Germinal center (tissue), 1 donor: Measurements from ENCODE around the gene NXPH3.

Source experiments
- DNase-seq: peaks from one replicate; pipeline ENCODE4 v3.0.0; 2012; ENCODE audit warnings: mixed read lengths, low spot score

NXPH3 gene

DNA sequence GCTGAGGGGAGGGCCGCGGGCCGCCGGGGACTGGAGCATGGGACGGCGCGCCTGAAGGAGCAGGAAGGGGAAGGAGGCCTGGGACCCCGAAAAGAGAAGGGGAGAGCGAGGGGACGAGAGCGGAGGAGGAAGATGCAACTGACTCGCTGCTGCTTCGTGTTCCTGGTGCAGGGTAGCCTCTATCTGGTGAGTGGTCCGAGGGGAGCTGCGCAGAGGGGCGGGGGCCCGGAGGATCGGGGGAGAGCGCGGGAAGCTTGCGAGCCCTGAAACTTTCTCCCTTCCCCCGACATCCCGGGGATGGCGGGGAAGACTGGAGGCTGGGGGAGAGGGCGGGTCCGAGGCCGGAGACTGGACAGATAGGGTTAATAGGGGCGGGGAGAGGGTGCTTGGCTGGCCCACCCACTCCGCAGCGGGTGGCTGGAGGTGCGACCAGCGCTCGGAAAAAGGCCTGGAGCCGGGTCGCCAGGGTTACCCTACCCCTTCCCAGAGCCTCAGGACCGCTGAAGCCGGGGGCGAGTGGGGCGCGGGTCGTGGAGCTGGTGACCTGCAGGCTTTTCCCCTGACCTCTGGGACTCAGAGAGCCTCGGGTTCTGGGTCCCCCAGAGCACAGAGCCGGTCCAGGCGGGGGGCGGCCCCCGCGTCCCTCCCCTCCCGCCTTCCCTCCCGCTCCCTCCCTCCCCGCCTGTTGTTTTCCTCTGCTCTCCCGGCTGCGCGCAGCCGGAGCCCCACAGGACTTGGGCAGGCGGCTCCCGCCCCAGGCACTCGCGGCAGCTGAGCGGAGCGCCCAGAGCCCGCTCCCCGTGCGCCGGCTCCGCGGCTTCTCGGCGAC, 631 bp downstream of the NXPH3 start:
- DNase-seq = no peak

- DNase-seq = no peak
Observed at GRCh38 chr17:49576917-49577649, 1.4 kb downstream of the NXPH3 start.

DNA sequence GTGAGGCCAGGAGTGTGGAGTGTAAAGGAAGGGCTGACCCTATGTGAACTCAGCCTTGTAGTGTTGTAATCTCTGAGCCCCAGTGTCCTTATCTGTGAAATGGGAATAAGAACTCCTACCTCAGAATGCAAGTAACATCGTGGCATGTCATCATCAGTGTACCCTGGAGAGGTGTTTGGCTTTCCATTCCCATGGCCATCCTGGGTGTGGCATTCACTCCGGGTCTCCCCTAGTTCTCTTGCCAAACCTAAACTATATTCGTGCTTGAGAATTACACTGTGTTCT, 1.9 kb downstream of the NXPH3 start:
- DNase-seq = no peak

GRCh38 chr17:49577963-49578362, 2.3 kb downstream of the NXPH3 start:
- DNase-seq = no peak

DNA sequence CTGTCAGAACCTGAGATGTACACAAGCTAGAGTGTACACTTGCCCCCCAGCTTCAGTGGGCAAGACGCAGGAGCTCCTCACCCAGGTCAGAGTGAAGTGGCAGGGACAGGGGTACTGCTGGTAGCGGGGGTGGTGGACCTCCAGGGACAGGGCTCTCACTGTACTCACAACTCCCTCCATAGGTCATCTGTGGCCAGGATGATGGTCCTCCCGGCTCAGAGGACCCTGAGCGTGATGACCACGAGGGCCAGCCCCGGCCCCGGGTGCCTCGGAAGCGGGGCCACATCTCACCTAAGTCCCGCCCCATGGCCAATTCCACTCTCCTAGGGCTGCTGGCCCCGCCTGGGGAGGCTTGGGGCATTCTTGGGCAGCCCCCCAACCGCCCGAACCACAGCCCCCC, 2.7 kb downstream of the NXPH3 start:
- no peak for DNase-seq

DNA sequence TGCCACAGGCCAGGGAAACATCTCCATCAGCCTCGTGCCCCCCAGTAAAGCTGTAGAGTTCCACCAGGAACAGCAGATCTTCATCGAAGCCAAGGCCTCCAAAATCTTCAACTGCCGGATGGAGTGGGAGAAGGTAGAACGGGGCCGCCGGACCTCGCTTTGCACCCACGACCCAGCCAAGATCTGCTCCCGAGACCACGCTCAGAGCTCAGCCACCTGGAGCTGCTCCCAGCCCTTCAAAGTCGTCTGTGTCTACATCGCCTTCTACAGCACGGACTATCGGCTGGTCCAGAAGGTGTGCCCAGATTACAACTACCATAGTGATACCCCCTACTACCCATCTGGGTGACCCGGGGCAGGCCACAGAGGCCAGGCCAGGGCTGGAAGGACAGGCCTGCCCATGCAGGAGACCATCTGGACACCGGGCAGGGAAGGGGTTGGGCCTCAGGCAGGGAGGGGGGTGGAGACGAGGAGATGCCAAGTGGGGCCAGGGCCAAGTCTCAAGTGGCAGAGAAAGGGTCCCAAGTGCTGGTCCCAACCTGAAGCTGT, 3.4 kb downstream of the NXPH3 start:
- no peak for DNase-seq

DNA sequence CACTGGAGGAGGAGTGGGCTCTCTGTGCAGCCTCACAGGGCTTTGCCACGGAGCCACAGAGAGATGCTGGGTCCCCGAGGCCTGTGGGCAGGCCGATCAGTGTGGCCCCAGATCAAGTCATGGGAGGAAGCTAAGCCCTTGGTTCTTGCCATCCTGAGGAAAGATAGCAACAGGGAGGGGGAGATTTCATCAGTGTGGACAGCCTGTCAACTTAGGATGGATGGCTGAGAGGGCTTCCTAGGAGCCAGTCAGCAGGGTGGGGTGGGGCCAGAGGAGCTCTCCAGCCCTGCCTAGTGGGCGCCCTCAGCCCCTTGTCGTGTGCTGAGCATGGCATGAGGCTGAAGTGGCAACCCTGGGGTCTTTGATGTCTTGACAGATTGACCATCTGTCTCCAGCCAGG, 3.9 kb downstream of the NXPH3 start:
- DNase-seq = no peak

DNA sequence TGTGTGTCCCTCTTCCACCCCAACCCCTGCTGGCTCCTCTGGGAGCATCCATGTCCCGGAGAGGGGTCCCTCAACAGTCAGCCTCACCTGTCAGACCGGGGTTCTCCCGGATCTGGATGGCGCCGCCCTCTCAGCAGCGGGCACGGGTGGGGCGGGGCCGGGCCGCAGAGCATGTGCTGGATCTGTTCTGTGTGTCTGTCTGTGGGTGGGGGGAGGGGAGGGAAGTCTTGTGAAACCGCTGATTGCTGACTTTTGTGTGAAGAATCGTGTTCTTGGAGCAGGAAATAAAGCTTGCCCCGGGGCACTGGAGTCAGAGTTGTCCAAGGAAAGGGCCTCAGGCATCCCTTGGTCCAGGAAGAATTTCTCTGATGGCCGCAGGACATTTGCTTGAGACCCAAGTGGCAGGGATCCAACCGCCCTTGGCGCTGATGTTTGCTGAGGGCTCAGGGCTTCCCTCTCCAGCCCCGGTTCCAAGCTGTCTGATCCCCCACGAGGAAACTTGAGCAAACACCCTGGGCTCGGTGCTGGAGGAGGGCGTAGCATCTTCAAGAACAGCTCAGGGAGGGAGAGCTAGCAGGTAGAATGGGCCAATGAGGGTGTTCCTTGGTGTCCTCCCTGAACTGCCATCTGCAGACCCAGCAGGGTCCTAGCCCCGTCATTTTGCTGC, 4.5 kb downstream of the NXPH3 start:
- no peak for DNase-seq

DNA sequence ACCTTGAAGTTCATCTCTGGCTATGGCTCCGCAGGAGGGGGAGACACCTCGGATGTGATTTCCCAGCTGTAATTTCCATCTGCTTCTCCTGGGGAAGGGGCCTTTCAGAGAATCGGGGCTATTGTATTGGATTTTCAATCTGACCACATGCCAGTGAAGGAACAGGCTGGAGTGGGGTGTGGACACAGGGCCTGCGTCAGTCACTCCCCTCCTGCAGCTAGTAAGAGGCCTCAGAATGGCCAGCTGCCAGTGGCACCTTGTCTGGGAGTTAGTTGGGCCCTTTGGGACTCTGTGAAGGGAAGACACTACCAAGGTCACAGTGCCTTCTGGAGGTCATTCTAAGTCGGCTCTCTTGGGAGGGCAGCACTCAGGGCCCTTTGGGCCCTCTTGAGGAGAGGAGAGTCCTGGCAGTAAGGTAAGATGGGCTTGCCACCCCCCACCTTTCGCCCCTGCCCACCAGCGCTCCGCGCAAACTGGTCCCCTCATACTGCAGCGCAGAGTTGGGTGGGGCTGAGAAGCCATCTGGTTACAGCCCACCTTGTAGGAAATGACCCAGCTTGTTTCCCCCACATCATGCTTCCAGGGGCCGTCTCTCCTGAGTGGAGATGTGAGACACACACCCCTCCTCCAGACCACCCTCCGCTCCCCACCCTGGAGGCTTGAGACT, 5.4 kb downstream of the NXPH3 start:
- DNase-seq = no peak

DNA sequence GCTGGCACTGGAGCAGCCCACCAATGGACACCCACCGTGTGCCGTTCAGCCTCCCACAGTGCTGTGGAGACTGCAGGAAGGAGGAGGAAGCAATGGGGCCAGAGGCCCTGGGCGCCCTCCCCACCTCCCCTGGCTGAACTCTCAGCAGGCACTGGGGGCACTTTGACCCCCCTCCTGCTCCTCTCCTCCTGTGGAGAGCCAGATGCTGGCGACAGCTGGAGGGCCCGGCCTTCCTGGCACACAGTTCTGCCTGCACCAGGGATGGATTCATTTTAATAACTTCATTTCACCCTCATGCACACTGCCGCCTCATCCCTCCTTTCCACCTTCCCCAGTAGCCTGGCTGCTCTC, 6.0 kb downstream of the NXPH3 start:
- no peak for DNase-seq

DNA sequence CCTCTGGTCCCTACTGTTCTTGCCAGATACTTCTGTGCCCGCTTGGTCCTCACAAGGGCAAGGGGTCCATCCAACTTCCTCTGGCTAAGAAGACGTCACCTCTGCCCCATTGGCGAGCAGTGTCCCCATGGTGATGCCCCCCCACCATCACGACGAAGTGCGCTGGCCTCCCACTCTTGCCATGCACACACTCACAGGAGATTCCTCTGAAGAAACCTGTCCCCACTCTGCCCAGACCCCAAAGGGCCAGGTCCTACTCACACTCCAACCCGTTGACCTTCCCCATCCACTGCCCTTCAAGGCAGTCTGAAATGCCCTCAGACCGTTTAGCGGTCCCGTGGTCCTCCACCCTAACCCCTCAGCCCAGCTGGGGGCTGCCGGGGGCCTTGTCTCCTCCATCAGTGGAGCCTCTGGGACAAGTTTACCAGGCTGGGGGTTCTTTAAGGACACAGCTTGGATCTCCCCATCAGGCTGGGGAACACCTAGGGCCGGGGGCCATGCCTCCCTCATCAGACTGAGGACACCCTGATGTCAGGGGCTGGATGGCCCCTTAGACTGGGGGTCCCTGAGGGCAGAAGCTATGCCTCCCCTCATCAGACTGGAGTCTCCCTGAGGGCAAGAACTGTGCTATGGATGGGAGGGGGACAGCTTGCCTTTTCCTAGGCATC, 6.5 kb downstream of the NXPH3 start:
- DNase-seq = no peak

GRCh38 chr17:49582789-49583188, 7.1 kb downstream of the NXPH3 start:
- no peak for DNase-seq

- no peak for DNase-seq
Observed at GRCh38 chr17:49583226-49583625, 7.6 kb downstream of the NXPH3 start.

GRCh38 chr17:49583889-49584288, 8.2 kb downstream of the NXPH3 start:
- DNase-seq = no peak

DNA sequence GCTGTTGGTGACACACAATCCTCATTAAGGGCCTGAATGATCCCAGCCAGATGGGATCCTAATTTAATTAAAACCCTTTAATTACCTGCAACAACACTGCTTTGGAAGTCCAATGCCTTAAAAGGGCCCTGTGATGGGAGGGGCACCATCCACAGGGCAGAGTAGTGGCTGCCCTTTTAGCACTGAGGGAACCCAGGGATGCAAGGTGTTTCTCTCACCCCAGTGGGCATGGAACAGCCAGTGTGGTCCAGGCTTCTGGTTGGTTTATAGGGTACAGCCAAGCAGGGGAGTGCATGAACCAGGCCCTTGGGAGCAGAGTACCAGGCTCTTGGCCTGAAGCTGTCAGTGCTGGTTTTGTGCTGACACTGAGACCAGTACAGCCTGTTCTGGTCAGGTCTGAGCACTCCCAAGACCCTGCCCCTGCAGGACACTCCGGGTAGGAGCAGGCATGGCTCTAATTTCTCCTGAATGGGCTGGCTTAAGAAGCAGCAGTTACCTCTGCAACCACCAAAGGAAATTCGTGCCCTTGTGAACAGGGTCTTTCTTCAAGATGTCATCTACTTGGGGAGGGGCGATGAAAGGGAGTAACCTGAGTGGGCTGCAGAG, 9.9 kb downstream of the NXPH3 start:
- DNase-seq = no peak

GRCh38 chr17:49587366-49588073, 11.8 kb downstream of the NXPH3 start:
- no peak for DNase-seq

DNA sequence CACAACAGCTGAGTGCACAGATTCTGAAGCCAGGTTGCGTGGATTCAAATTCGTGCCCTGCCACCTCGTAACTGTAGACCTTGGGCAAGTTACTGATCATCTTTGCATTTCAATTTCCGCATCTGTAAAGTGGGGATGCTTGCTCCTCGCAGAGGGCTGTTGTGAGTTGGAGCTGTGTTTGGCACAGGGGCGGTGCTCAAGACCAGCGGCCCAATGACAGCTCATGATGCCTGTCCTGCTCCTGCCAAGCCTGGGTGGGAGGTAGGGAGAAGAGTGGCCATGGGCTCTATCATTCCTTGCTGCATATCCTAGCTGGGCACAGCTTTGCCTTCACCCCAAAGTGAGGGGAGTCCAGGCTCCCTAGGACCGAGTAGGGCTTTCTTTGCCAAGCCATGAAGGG, 12.6 kb downstream of the NXPH3 start:
- DNase-seq = no peak

DNA sequence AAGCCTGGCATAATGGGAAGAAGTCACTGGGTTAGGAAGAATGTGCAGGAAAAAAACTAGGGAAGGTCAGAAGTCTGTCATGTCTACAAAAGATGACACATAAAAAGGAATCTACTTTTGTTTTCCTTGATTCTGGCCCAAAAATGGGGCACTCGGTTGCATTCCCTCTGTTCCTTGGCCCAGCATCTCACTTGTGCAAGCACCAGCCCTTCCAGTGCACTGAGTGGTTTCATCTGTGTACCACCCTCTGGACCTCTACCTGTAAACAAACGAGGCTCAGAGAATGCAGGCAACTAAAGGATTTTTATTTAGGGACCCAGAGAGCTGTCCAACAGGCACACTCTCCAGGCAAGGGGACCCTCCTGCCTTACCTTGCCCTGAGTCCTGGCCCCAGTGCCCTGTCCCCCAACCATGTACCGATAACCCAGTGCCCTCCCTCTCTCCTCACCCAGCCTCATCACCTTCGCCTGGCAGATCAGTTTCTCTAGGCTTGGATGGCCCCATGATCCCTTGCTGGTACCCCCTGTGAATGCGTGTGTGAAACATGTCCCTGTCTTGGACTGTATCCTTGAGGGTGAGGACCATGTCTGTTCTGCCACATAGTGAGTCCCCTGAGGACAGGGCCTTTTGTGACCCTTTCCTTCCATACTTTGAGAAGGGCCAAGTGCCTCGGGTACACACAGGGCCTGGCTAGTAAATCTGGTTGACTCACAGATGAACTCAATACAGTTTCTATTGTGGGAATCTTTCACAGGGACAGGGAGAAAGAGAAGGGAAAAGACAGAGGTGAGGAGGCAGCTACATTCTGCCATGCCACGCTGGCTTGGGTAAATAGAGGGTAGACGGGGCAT, 13.3 kb downstream of the NXPH3 start:
- no peak for DNase-seq

- no peak for DNase-seq
Observed at GRCh38 chr17:49589577-49589927, 13.9 kb downstream of the NXPH3 start.

- DNase-seq = no peak
Observed at GRCh38 chr17:49590874-49591273, 15.2 kb downstream of the NXPH3 start.
